Activated CD8-positive, alpha-beta T cell treated with anti-CD3 and anti-CD28 coated beads for 36 hours (primary cell): ENCODE data around the gene CARS1. TPM values are rescaled to one million over a fixed set of nuclear protein-coding genes. Genes with fewer than 3 reads are reported as not detected.

ENCODE experiments used
- ATAC-seq: fragments of 200-7000 bp; cut with Tn5 transposase; one replicate; pipeline ENCODE4 v1.10.0; 2021; ENCODE audit warnings: mild to moderate bottlenecking, moderate library complexity
- CTCF ChIA-PET: fragments of 350-600 bp; sonication (Branson Sonifier 250); formaldehyde crosslinking; loops from one replicate; lab custom pipeline; 2021; ENCODE audit warnings: antibody characterized with exemption; lab: Charles Lee
- POLR2A ChIA-PET: fragments of 350-600 bp; sonication (Branson Sonifier 250); formaldehyde crosslinking; loops from one replicate; lab custom pipeline; 2021; ENCODE audit warnings: antibody characterized with exemption; lab: Charles Lee
- DNase-seq: peaks from one replicate; pipeline ENCODE4 v3.0.0-alpha.2; 2020
- H3K27ac Mint-ChIP-seq: one replicate; pipeline ENCODE4 v1.8.0; 2021; ENCODE audit warnings: mild to moderate bottlenecking, mixed read lengths
- H3K27me3 Mint-ChIP-seq: one replicate; pipeline ENCODE4 v1.8.0; 2021; ENCODE audit warnings: mixed read lengths
- H3K36me3 Mint-ChIP-seq: one replicate; pipeline ENCODE4 v1.8.0; 2021; ENCODE audit warnings: low read depth, mixed read lengths
- H3K4me1 Mint-ChIP-seq: one replicate; pipeline ENCODE4 v1.8.0; 2021; ENCODE audit warnings: low read depth, mixed read lengths
- H3K4me3 Mint-ChIP-seq: one replicate; pipeline ENCODE4 v1.8.0; 2021; ENCODE audit warnings: mild to moderate bottlenecking, moderate library complexity, mixed read lengths
- H3K9me3 Mint-ChIP-seq: one replicate; pipeline ENCODE4 v1.8.0; 2021; ENCODE audit warnings: mixed read lengths
- CTCF ChIP-seq: fragments of 200-600 bp; IDR thresholded peaks from one replicate; pipeline ENCODE4 v1.8.0; 2022; ENCODE audit warnings: antibody characterized with exemption, mild to moderate bottlenecking
- intact Hi-C: fragments of 100-400 bp; cut with micrococcal nuclease; formaldehyde crosslinking; loops from one replicate; pipeline ENCODE4 v1.10.0; 2022
- total RNA-seq, 2 experiments: library from RNA; stranded (reverse); gene quantifications; one replicate each; pipeline ENCODE4 v1.2.3, GENCODE V29; 2021

CARS1 gene
- total RNA-seq, 2 experiments from 2014 or later, result 82.7 to 88.2 TPM

GRCh38 chr11:2992234-2992996 is 64.8 kb downstream of the CARS1 start, which contains the start of gene NAP1L4:
Gene NAP1L4, minus strand, starts transcription at chr11:2992329. Its CDS starts 13,109 bp downstream, at chr11:2979220.
- intact Hi-C loops, result no loop called here
- H3K27ac Mint-ChIP-seq, result peak within 1 kb of the TSS; percentile 99
- H3K27me3 Mint-ChIP-seq, result no peaks in the 10 kb centered on the region
- peaks cover 33% of the 10 kb centered on the region for H3K36me3 Mint-ChIP-seq
- no peaks in the 10 kb centered on the region for H3K9me3 Mint-ChIP-seq
- ChIA-PET POLR2A (interaction anchor here (0.8 to 8.3 kb wide), 12 partner anchors 9 to 61 kb away, joined by 3 to 79 read pairs (median 4); no protein-coding TSS in a partner anchor), CTCF (interaction anchor here (0.6 to 0.8 kb wide), 3 partner anchors 21 to 54 kb away, joined by 3 read pairs; no protein-coding TSS in a partner anchor)
- no peak for TF ChIP-seq CTCF
- ATAC-seq, result peak; percentile 81
- DNase-seq, result peak; percentile 98
- H3K4me3 Mint-ChIP-seq, result peak within 1 kb of the TSS; percentile 94
- H3K4me1 Mint-ChIP-seq, result peaks cover 26% of the 10 kb centered on the region

GRCh38 chr11:2991452-2992233 is 65.6 kb downstream of the CARS1 start:
- ATAC-seq, result peak; percentile 28
- TF ChIP-seq CTCF, result no peak
- H3K9me3 Mint-ChIP-seq, result no peaks in the 10 kb centered on the region
- H3K27ac Mint-ChIP-seq, result peak overlapping the region; percentile 99
- peaks cover 38% of the 10 kb centered on the region for H3K36me3 Mint-ChIP-seq
- CTCF ChIA-PET, result interaction anchor here (0.6 to 3.6 kb wide), 4 partner anchors 22 to 55 kb away, joined by 3 to 27 read pairs (median 3); no protein-coding TSS in a partner anchor
- H3K4me1 Mint-ChIP-seq, result peaks cover 32% of the 10 kb centered on the region
- no peaks in the 10 kb centered on the region for H3K27me3 Mint-ChIP-seq
- intact Hi-C loops, result no loop called here
- H3K4me3 Mint-ChIP-seq, result peak overlapping the region; percentile 94
- peak; percentile 59 for DNase-seq
- POLR2A ChIA-PET, result interaction anchor here (0.9 to 8.3 kb wide), 14 partner anchors 8 to 46 kb away, joined by 3 to 79 read pairs (median 5); no protein-coding TSS in a partner anchor

GRCh38 chr11:2990617-2991451 is 66.4 kb downstream of the CARS1 start:
- POLR2A ChIA-PET, result interaction anchor here (1.0 to 8.3 kb wide), 16 partner anchors 10 to 98 kb away, joined by 3 to 79 read pairs (median 6); no protein-coding TSS in a partner anchor

More at GRCh38 chr11:2990617-2991451, 66.4 kb downstream of the CARS1 start:
- Mint-ChIP-seq H3K36me3 (peaks cover 42% of the 10 kb centered on the region), H3K27me3 (no peaks in the 10 kb centered on the region), H3K4me3 (peak overlapping the region; percentile 92), H3K9me3 (no peaks in the 10 kb centered on the region), H3K4me1 (peaks cover 32% of the 10 kb centered on the region), H3K27ac (peak overlapping the region; percentile 99)
- no peak for TF ChIP-seq CTCF
- intact Hi-C loops, result no loop called here
- ATAC-seq (peak; percentile 27), DNase-seq (peak; percentile 72)
- CTCF ChIA-PET, result interaction anchor here (1.3 to 3.6 kb wide), 7 partner anchors 15 to 98 kb away, joined by 4 to 33 read pairs (median 10); partner anchors contain the start of genes CARS1 and PHLDA2
